B cell (primary cell): ENCODE data around the gene GPR179. TPM values are rescaled to one million over a fixed set of nuclear protein-coding genes. Genes with fewer than 3 reads are reported as not detected.

Experiments used
- ATAC-seq: fragments of 200-7000 bp; cut with Tn5 transposase; one replicate; pipeline ENCODE4 v1.10.0; 2021; ENCODE audit warnings: low read depth, mild to moderate bottlenecking, moderate number of reproducible peaks, moderate library complexity
- CTCF ChIA-PET: fragments of 350-600 bp; sonication (Branson Sonifier 250); formaldehyde crosslinking; loops from one replicate; lab custom pipeline; 2021; ENCODE audit warnings: antibody characterized with exemption, inconsistent platforms; lab: Charles Lee
- POLR2A ChIA-PET: fragments of 350-600 bp; sonication (Branson Sonifier 250); formaldehyde crosslinking; loops from one replicate; lab custom pipeline; 2021; ENCODE audit warnings: antibody characterized with exemption; lab: Charles Lee
- DNase-seq: peaks from one replicate; pipeline ENCODE4 v3.0.0; 2013
- H2AFZ ChIP-seq: 2 replicates; pipeline ENCODE4 v1.6.1; 2012; ENCODE audit warnings: mild to moderate bottlenecking, low read depth, low read length; ENCODE audit not compliant: insufficient read depth, poor library complexity, severe bottlenecking
- H3K27ac ChIP-seq, 2 donors: 1 replicate in 1 of 2; 2 replicates in 1 of 2; pipeline ENCODE4 v1.5.1; 2012 to 2013; ENCODE audit warnings: low read length in 2 of 2, mild to moderate bottlenecking in 2 of 2, moderate library complexity in 1 of 2
- H3K27me3 ChIP-seq, 4 experiments: fragments of 200-600 bp in 1 of 4; sonication (generic) in 1 of 4; replicated peaks in 1 of 4; 1 replicate in 2 of 4; 2 replicates in 2 of 4; pipeline versions ENCODE4 v1.6.1 to v1.7.0; 2013 to 2016; ENCODE audit warnings: low read length in 3 of 4, mild to moderate bottlenecking in 2 of 4, mixed read lengths in 1 of 4, moderate library complexity in 1 of 4; ENCODE audit not compliant: insufficient read depth in 4 of 4, control insufficient read depth in 3 of 4; ENCODE audit errors: control extremely low read depth in 1 of 4
- H3K36me3 ChIP-seq, 2 experiments: replicated peaks in 1 of 2; 1 replicate in 1 of 2; 2 replicates in 1 of 2; pipeline versions ENCODE4 v1.6.1 to v1.7.1; 2013; ENCODE audit warnings: low read length in 1 of 2; ENCODE audit not compliant: insufficient read depth in 2 of 2, control insufficient read depth in 1 of 2; ENCODE audit errors: control extremely low read depth in 1 of 2, extremely low read depth in 1 of 2
- H3K4me1 ChIP-seq, 2 donors: fragments of 200-600 bp in 1 of 2; sonication (generic) in 1 of 2; 1 replicate in 1 of 2; 2 replicates in 1 of 2; pipeline versions ENCODE4 v1.5.1 to v1.6.1; 2013 to 2017; ENCODE audit warnings: low read length in 2 of 2; ENCODE audit not compliant: control insufficient read depth in 2 of 2, insufficient read depth in 2 of 2
- H3K4me2 ChIP-seq: replicated peaks from 2 replicates; pipeline ENCODE3; 2012; ENCODE audit warnings: mild to moderate bottlenecking, low read depth, low read length; ENCODE audit not compliant: poor library complexity, severe bottlenecking
- H3K4me3 ChIP-seq, 5 experiments: fragments of 200-600 bp in 1 of 5; sonication (generic) in 1 of 5; 1 replicate in 3 of 5; 2 replicates in 2 of 5; pipeline versions ENCODE4 v1.5.1 to v1.7.0; 2011 to 2016; ENCODE audit warnings: low read length in 4 of 5, mild to moderate bottlenecking in 4 of 5, low read depth in 2 of 5, control low read depth in 1 of 5, moderate library complexity in 1 of 5; ENCODE audit not compliant: insufficient read depth in 1 of 5; ENCODE audit errors: control extremely low read depth in 1 of 5, extremely low read depth in 1 of 5
- H3K79me2 ChIP-seq: fragments of 200-600 bp; sonication (generic); one replicate; pipeline ENCODE4 v1.6.0; 2016; ENCODE audit warnings: low read length; ENCODE audit not compliant: control insufficient read depth, insufficient read depth
- H3K9ac ChIP-seq: fragments of 200-600 bp; sonication (generic); 2 replicates; pipeline ENCODE4 v1.6.1; 2017; ENCODE audit warnings: mild to moderate bottlenecking, low read length, moderate library complexity
- H3K9me3 ChIP-seq, 3 donors: one replicate each; pipeline versions ENCODE4 v1.6.1 to v1.7.1; 2013; ENCODE audit warnings: low read length in 2 of 3; ENCODE audit not compliant: control insufficient read depth in 2 of 3, insufficient read depth in 1 of 3; ENCODE audit errors: control extremely low read depth in 1 of 3
- H4K20me1 ChIP-seq: 2 replicates; pipeline ENCODE4 v1.6.0; 2012; ENCODE audit warnings: mild to moderate bottlenecking, low read length; ENCODE audit not compliant: insufficient read depth, control insufficient read depth, poor library complexity, severe bottlenecking
- H3K27ac Mint-ChIP-seq: one replicate; pipeline ENCODE4 v1.8.0; 2021; ENCODE audit warnings: mixed read lengths
- H3K27me3 Mint-ChIP-seq: one replicate; pipeline ENCODE4 v1.8.0; 2021; ENCODE audit warnings: mixed read lengths
- H3K4me1 Mint-ChIP-seq: one replicate; pipeline ENCODE4 v1.8.0; 2021; ENCODE audit warnings: mixed read lengths
- H3K4me3 Mint-ChIP-seq: one replicate; pipeline ENCODE4 v1.8.0; 2021; ENCODE audit warnings: mixed read lengths
- H3K9me3 Mint-ChIP-seq: one replicate; pipeline ENCODE4 v1.8.0; 2022; ENCODE audit warnings: mixed read lengths; ENCODE audit not compliant: insufficient read depth
- EZH2 ChIP-seq: IDR thresholded peaks from 2 replicates; pipeline ENCODE4 v1.6.1; 2012; ENCODE audit warnings: borderline replicate concordance, low read depth, mild to moderate bottlenecking, moderate library complexity, low read length; ENCODE audit not compliant: insufficient read depth, poor library complexity, severe bottlenecking
- WGBS: methylation state at CpG from one replicate; pipeline ENCODE4 v1.1.5; 2013; ENCODE audit warnings: missing lambda C conversion rate; ENCODE audit not compliant: insufficient coverage; 5-methylcytosine and 5-hydroxymethylcytosine counted together
- intact Hi-C: fragments of 100-400 bp; cut with micrococcal nuclease; formaldehyde crosslinking; loops from one replicate; pipeline ENCODE4 v1.10.0; 2022
- polyA plus RNA-seq: library from polyadenylated mRNA; depleted of rRNA; stranded (reverse); fragments of >200 nt; gene quantifications from 2 replicates; pipeline ENCODE4 v1.2.3, GENCODE V29; 2012
- total RNA-seq, 2 donors: library from RNA; stranded (reverse); fragments of 120-200 nt in 1 of 2; gene quantifications; 1 replicate in 1 of 2; 2 replicates in 1 of 2; pipeline versions ENCODE4 v1.2.3 to v1.2.4, GENCODE V29; 2013 to 2022
- TF ChIP-seq, protein P1 (sequence below): fragments of 200-600 bp; IDR thresholded peaks from one replicate; pipeline ENCODE4 v1.8.0; 2022; ENCODE audit warnings: antibody characterized with exemption, mild to moderate bottlenecking

Gene GPR179
- total and polyA plus RNA-seq, 2 donors (not counting 1 experiment from before 2014, with no cell fraction given): 0.01 TPM; not detected in 1

DNA sequence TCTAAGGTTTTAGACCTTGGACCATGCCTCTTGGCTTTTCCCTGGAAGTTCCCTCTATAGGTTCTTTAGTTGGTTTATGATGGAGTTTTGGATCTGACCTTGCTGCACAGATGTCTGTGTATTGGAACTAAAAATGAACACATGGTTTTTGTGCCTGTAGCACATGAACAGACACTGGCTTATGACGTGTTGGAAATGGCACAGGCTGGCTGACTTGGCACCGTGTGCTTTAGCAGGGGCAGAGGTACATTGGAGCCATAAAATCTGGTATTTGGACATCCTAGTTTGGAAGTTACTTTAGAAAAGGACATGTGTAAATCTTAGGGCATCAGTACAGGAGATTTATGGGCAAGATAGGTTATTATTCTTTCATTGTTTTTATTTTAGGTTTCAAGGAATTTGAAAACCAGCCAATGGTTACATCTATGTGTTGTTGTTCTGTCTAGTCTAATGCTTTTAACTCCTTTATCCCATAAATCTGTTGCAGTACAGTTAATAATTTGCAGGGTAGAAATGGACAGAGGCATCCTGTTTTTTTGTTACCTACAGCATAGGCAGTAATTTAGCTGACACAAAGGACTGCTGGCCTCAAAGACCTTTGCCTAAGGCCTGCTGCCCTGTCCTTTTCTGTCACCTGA, 13.8 kb upstream of the GPR179 start:
- TF ChIP-seq EZH2: no peak
- TF ChIP-seq, protein P1, sequence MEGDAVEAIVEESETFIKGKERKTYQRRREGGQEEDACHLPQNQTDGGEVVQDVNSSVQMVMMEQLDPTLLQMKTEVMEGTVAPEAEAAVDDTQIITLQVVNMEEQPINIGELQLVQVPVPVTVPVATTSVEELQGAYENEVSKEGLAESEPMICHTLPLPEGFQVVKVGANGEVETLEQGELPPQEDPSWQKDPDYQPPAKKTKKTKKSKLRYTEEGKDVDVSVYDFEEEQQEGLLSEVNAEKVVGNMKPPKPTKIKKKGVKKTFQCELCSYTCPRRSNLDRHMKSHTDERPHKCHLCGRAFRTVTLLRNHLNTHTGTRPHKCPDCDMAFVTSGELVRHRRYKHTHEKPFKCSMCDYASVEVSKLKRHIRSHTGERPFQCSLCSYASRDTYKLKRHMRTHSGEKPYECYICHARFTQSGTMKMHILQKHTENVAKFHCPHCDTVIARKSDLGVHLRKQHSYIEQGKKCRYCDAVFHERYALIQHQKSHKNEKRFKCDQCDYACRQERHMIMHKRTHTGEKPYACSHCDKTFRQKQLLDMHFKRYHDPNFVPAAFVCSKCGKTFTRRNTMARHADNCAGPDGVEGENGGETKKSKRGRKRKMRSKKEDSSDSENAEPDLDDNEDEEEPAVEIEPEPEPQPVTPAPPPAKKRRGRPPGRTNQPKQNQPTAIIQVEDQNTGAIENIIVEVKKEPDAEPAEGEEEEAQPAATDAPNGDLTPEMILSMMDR: no peak
- Mint-ChIP-seq H3K27me3 (no peaks in the 10 kb centered on the region), H3K9me3 (no peaks in the 10 kb centered on the region), H3K27ac (no peak overlapping the region), H3K4me3 (no peak overlapping the region), H3K4me1 (peaks cover 24% of the 10 kb centered on the region)
- H3K27ac ChIP-seq: no peak overlapping the region
- H3K4me2 ChIP-seq: no peak overlapping the region
- WGBS: 95% methylated on average over 2 of the region's 2 CpGs
- H2AFZ ChIP-seq: no peak overlapping the region
- H3K9ac ChIP-seq: no peak overlapping the region
- no peaks in the 10 kb centered on the region for H3K9me3 ChIP-seq
- ATAC-seq (no peak), DNase-seq (no peak)
- no peaks in the 10 kb centered on the region for H3K27me3 ChIP-seq
- H3K79me2 ChIP-seq: peaks cover 34% of the 10 kb centered on the region
- H3K4me3 ChIP-seq: no peak overlapping the region
- peaks cover 7 to 10% of the 10 kb centered on the region in 2 donors for H3K4me1 ChIP-seq
- H4K20me1 ChIP-seq: peaks cover 8% of the 10 kb centered on the region
- CTCF ChIA-PET: interaction anchor here (2.3 kb wide), 1 partner anchor 8 kb away, joined by 11 read pairs; no protein-coding TSS in a partner anchor
- H3K36me3 ChIP-seq: peaks cover 0 to 5% of the 10 kb centered on the region in 2 experiments
- intact Hi-C loops: no loop called here
- POLR2A ChIA-PET: no interaction called here

DNA sequence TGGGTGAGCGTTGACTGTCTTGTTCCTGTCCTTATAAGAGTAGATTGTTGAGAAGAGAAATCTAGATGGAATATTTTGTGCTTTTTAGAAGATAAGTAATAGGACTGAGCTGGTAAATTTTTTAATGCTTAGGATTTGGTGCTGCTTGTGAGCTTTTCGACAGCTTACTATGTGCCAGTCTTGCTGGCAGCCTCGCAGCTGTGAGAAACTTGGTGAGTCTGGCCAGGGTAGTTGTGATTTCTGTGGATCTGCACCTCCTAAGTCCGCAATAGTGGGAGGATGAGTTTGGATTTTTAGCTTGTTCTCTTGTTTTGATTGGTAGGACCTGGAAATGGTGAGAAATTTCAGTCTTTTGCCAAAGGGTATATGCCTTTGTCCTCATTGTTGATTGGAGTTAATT, 11.5 kb upstream of the GPR179 start:
- no peak for TF ChIP-seq EZH2
- TF ChIP-seq, protein P1: no peak
- no peak for ATAC-seq
- Mint-ChIP-seq H3K9me3 (no peaks in the 10 kb centered on the region), H3K27me3 (no peaks in the 10 kb centered on the region), H3K4me1 (peaks cover 30% of the 10 kb centered on the region), H3K4me3 (no peak overlapping the region), H3K27ac (no peak overlapping the region)
- Histone ChIP-seq H3K79me2 (peaks cover 42% of the 10 kb centered on the region), H2AFZ (no peak overlapping the region), H3K9me3 (no peaks in the 10 kb centered on the region), H3K4me2 (no peak overlapping the region), H3K4me1 (peaks cover 11 to 16% of the 10 kb centered on the region in 2 donors), H3K4me3 (no peak overlapping the region), H3K9ac (no peak overlapping the region), H3K27ac (no peak overlapping the region), H3K36me3 (no peaks in the 10 kb centered on the region), H3K27me3 (no peaks in the 10 kb centered on the region), H4K20me1 (peaks cover 12% of the 10 kb centered on the region)
- ChIA-PET CTCF (interaction anchor here (1.1 to 11.6 kb wide), 3 partner anchors 11 to 312 kb away, joined by 3 to 323 read pairs (median 5); partner anchors contain the start of gene GPR179), POLR2A (interaction anchor here (0.7 kb wide), 1 partner anchor 98 kb away, joined by 3 read pairs; no protein-coding TSS in a partner anchor)
- DNase-seq: no peak
- WGBS: 94% methylated on average over 3 of the region's 4 CpGs
- intact Hi-C loops: no loop called here
